T-helper 1 cell (primary cell): ENCODE results near the gene DMRT1.

Experiments used
- DNase-seq, 5 donors: peaks; one replicate each; pipeline ENCODE4 v3.0.0-alpha.2; 2012 to 2020

Gene DMRT1

GRCh38 chr9:1002678-1003077, 161.2 kb downstream of the DMRT1 start:
- DNase-seq = no peak

GRCh38 chr9:1005043-1005667, 163.7 kb downstream of the DMRT1 start:
- DNase-seq = peak in 1 of 5 donors; percentile 49

GRCh38 chr9:1007312-1007711, 165.8 kb downstream of the DMRT1 start:
- no peak for DNase-seq

GRCh38 chr9:1008216-1008615, 166.7 kb downstream of the DMRT1 start:
- DNase-seq = no peak

GRCh38 chr9:1009101-1009707, 167.7 kb downstream of the DMRT1 start:
- peak; percentile 27 to 65 (median 50) for DNase-seq

- no peak for DNase-seq
Observed at GRCh38 chr9:1013021-1013420, 171.5 kb downstream of the DMRT1 start.

- no peak for DNase-seq
Observed at GRCh38 chr9:1014225-1014624, 172.7 kb downstream of the DMRT1 start.

GRCh38 chr9:1014640-1015039, 173.1 kb downstream of the DMRT1 start:
- DNase-seq = no peak

- DNase-seq = no peak
Observed at GRCh38 chr9:1018121-1018520, 176.6 kb downstream of the DMRT1 start.
